Keratinocyte (primary cell): ENCODE results near the gene TFPT.

Experiments
- EZH2 ChIP-seq: IDR thresholded peaks from one replicate; pipeline ENCODE4 v1.6.1; 2012; ENCODE audit warnings: inconsistent platforms, mild to moderate bottlenecking, low read length, moderate library complexity
- TF ChIP-seq, protein P1 (sequence below), 3 experiments: IDR thresholded peaks in 1 of 3; conservative IDR thresholded peaks in 1 of 3; optimal IDR thresholded peaks in 1 of 3; 2 replicates in 2 of 3; 3 replicates in 1 of 3; pipeline versions ENCODE3 to v1.5.1; 2011; ENCODE audit warnings: low read length in 3 of 3, mild to moderate bottlenecking in 3 of 3, moderate library complexity in 2 of 3, control low read depth in 1 of 3, inconsistent platforms in 1 of 3; ENCODE audit not compliant: insufficient read depth in 2 of 3; ENCODE audit errors: extremely low read depth in 1 of 3

DNA sequence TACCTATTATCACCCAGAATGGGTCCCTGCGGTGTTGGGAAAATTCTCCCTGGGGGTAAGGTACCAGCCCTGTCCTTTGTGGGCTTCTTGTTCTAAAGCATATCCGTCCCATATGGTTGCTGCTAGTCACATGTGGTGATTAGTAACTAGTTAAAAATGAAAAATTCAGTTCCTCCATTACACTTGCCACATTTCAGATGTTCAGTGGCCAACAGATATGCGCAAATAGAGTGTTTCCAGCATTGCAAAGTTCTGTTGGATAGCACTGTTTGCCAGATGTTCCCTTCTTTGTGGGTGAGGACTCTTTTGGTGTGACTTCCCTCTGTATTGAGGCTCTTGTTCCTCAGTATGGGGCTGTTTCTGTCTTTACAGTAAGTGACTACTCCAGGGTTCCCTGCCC is 25.9 kb upstream of the TFPT start:
- TF ChIP-seq, protein P1, sequence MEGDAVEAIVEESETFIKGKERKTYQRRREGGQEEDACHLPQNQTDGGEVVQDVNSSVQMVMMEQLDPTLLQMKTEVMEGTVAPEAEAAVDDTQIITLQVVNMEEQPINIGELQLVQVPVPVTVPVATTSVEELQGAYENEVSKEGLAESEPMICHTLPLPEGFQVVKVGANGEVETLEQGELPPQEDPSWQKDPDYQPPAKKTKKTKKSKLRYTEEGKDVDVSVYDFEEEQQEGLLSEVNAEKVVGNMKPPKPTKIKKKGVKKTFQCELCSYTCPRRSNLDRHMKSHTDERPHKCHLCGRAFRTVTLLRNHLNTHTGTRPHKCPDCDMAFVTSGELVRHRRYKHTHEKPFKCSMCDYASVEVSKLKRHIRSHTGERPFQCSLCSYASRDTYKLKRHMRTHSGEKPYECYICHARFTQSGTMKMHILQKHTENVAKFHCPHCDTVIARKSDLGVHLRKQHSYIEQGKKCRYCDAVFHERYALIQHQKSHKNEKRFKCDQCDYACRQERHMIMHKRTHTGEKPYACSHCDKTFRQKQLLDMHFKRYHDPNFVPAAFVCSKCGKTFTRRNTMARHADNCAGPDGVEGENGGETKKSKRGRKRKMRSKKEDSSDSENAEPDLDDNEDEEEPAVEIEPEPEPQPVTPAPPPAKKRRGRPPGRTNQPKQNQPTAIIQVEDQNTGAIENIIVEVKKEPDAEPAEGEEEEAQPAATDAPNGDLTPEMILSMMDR (optimal IDR thresholded peaks at IDR 0.05 in 1 of 3, IDR thresholded peaks at IDR 0.05 in 1 of 3, conservative IDR thresholded peaks at IDR 0.05 in 1 of 3; ENCODE audit: extremely low read depth in 1 of 3, insufficient read depth in 2 of 3, low read length in 3 of 3) = no peak
- TF ChIP-seq EZH2 = no peak
